ENCODE results near the gene MLH3. TPM values are rescaled to one million over a fixed set of nuclear protein-coding genes. Genes with fewer than 3 reads are reported as not detected.

Gene MLH3
- total and polyA plus RNA-seq, 2 experiments from 2014 or later: 10.7 to 14.7 TPM

- Histone ChIP-seq H3K4me1 (ENCODE audit: insufficient read depth) (no peaks in the 10 kb centered on the region), H3K4me2 (no peak overlapping the region), H3K4me3 (no peak overlapping the region), H3K27ac (ENCODE audit: low read depth) (no peak overlapping the region), H2AFZ (no peak overlapping the region), H4K20me1 (replicated peaks; ENCODE audit: insufficient read depth) (0 out of 2 replicates have a peak, but pooled peaks cover 6% of the 10 kb centered on the region), H3K27me3 (ENCODE audit: insufficient read depth) (no peaks in the 10 kb centered on the region), H3K79me2 (replicated peaks; ENCODE audit: insufficient read depth) (0 out of 2 replicates have a peak, but pooled peaks cover 6% of the 10 kb centered on the region), H3K36me3 (ENCODE audit: insufficient read depth) (no peaks in the 10 kb centered on the region; the same call in 1 of the 2 replicates), H3F3A (replicated peaks; ENCODE audit: low read depth) (no peaks in the 10 kb centered on the region), H3K9me2 (ENCODE audit: insufficient read depth) (no peaks in the 10 kb centered on the region)
- ATAC-seq (no peak), DNase-seq (ENCODE audit: low spot score) (no peak)
- Mint-ChIP-seq H3K27me3 (ENCODE audit: insufficient read depth, low read depth, poor library complexity) (no peaks in the 10 kb centered on the region), H3K9me3 (no peaks in the 10 kb centered on the region), H3K27ac (no peak overlapping the region), H3K36me3 (ENCODE audit: low read depth) (peaks cover 8% of the 10 kb centered on the region; the same call in 2 of the 3 replicates), H3K4me1 (no peaks in the 10 kb centered on the region), H3K4me3 (no peak overlapping the region)
- no peak for TF ChIP-seq EZH2phosphoT487 (IDR thresholded peaks at IDR 0.05; ENCODE audit: unreplicated experiment)
- TF ChIP-seq POLR2AphosphoS5 (IDR thresholded peaks at IDR 0.05; ENCODE audit: low read depth): no peak
- no peak for TF ChIP-seq ZNF114 (CRISPR knock-in tag; IDR thresholded peaks at IDR 0.05)
- no peak for TF ChIP-seq REST (IDR thresholded peaks at IDR 0.05; ENCODE audit: unreplicated experiment)
- no peak for TF ChIP-seq STAT1 (IDR thresholded peaks at IDR 0.05; ENCODE audit: unreplicated experiment)
- TF ChIP-seq ZNF331 (CRISPR knock-in tag; IDR thresholded peaks at IDR 0.05; ENCODE audit: low read depth): no peak
- TF ChIP-seq JUNB (IDR thresholded peaks at IDR 0.05; ENCODE audit: unreplicated experiment): no peak
- no peak for TF ChIP-seq EZH2 (IDR thresholded peaks at IDR 0.05; ENCODE audit: low read depth, unreplicated experiment)
- TF ChIP-seq CTCF (conservative IDR thresholded peaks at IDR 0.05; ENCODE audit: low read depth in 2 of 2): no peak
- no peak for TF ChIP-seq NANOG (IDR thresholded peaks at IDR 0.05; ENCODE audit: borderline replicate concordance)
- no peak for TF ChIP-seq ZNF462 (CRISPR knock-in tag; IDR thresholded peaks at IDR 0.05)
- no peak for TF ChIP-seq CREB1 (CRISPR knock-in tag; IDR thresholded peaks at IDR 0.05; ENCODE audit: low read depth)
- no peak for TF ChIP-seq ETS1 (IDR thresholded peaks at IDR 0.05)
These were observed 9.7 kb downstream of the MLH3 start for GRCh38 chr14:75041613-75042012.
